NB4 (cell line): ENCODE measurements around the gene ZBTB20.

ENCODE experiments used
- DNase-seq: peaks from one replicate; pipeline ENCODE4 v3.0.0; 2010; ENCODE audit warnings: low read depth
- H3K4me3 ChIP-seq: one replicate; pipeline ENCODE4 v1.5.1; 2011; ENCODE audit warnings: mild to moderate bottlenecking, low read depth, low read length, moderate library complexity
- CTCF ChIP-seq: IDR thresholded peaks from one replicate; pipeline ENCODE4 v1.5.1; 2012; ENCODE audit warnings: low read depth, low read length
- MAX ChIP-seq: IDR thresholded peaks from 2 replicates; pipeline ENCODE4 v1.6.1; 2011; ENCODE audit warnings: low read depth, low read length
- MYC ChIP-seq: IDR thresholded peaks from 2 replicates; pipeline ENCODE4 v1.6.1; 2011; ENCODE audit warnings: low read depth, low read length
- POLR2A ChIP-seq: IDR thresholded peaks from 2 replicates; pipeline ENCODE4 v1.6.1; 2011; ENCODE audit warnings: mild to moderate bottlenecking; ENCODE audit not compliant: insufficient read length; ENCODE audit errors: extremely low read depth

ZBTB20 gene

DNA sequence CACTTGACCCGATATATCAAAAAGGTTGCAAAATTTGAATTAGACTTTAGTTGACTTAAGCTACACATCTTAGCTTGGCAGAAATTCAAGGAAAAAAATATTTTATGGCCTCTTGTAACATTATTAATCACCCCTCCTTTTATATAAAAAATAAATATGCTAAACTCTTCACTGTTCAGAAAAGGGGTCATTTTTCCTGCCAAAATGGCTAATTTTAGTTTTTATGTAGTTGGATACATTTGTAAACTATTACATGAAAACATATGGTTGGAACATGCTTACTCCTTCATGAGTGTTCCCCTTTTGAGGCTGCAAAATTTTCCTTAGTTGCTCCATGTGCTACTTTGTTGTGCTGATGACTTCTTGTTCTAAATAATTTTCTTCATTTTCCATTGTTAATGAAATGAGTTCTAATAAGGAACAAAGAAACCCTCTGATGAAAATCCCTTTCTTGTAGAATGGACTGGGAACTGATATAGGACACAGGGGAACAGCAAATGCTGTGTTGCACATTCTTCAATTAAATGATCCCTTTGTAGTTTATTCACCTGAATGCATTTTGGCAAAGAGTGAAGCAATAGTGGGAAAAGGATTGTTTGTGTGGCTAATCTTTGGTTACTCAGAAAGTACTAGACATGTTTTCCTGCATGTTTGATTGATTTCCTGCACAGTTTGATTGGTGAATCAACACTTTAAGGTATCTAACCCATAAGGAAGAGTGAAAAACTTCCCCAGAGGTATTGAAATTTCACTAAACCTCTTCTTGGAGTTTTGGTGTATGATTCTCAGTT lies 503.9 kb downstream of the ZBTB20 start:
- no peak overlapping the region for H3K4me3 ChIP-seq
- TF ChIP-seq CTCF (no peak), MAX (no peak), POLR2A (no peak), MYC (no peak)
- no peak for DNase-seq

- no peak for DNase-seq
- H3K4me3 ChIP-seq, result no peak overlapping the region
- TF ChIP-seq MYC, result no peak
Measured at GRCh38 chr3:114640126-114640525, 507.0 kb downstream of the ZBTB20 start.

- TF ChIP-seq CTCF, result no peak
- no peak for TF ChIP-seq POLR2A
- no peak for TF ChIP-seq MYC
- no peak for TF ChIP-seq MAX
- DNase-seq, result no peak
- H3K4me3 ChIP-seq, result no peak overlapping the region
Measured at GRCh38 chr3:114639171-114639570, 507.9 kb downstream of the ZBTB20 start.

GRCh38 chr3:114635878-114636277 lies 511.2 kb downstream of the ZBTB20 start:
- no peak for TF ChIP-seq MAX
- TF ChIP-seq POLR2A, result no peak
- no peak for TF ChIP-seq CTCF
- TF ChIP-seq MYC, result no peak
- H3K4me3 ChIP-seq, result no peak overlapping the region
- no peak for DNase-seq

GRCh38 chr3:114634635-114635034 lies 512.5 kb downstream of the ZBTB20 start:
- H3K4me3 ChIP-seq, result no peak overlapping the region
- TF ChIP-seq MYC (no peak), CTCF (no peak), MAX (no peak), POLR2A (no peak)
- no peak for DNase-seq

DNA sequence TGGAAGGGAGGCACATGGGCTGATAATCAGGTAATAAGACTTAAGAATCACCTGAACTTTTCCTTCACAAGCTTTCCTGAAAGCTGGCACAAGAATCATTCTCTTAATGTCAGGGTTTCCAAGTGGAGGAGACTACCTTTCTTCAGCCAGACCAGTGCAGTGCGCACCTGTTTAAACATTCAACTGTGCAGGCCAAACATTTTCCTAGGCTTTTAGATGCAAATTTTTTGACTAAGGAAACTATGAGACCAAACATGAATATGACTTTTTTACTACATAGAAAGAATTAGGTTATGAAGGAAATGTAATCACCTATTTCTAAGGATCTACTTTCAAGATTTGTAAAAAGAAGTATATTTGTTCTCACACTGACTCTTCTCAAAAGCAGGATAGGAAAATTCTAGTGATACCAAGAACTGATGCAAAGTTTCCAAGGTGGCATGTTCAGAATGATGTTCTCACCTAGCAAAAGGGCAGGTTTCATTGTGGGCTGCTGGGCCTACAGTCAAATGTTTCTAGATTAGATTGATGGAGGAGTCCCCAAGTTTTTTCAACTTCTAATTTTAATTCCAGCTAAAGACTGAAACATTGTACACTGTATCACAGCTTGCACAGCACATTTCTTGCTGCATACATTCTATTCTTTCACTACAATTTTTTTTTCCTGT lies 514.2 kb downstream of the ZBTB20 start:
- DNase-seq, result no peak
- H3K4me3 ChIP-seq, result no peak overlapping the region
- TF ChIP-seq MAX (no peak), POLR2A (no peak), CTCF (no peak), MYC (no peak)
